Measurements from ENCODE around the gene SLC2A10. TPM values are rescaled to one million over a fixed set of nuclear protein-coding genes. Genes with fewer than 3 reads are reported as not detected.
"Not testable (repeated sequence)": the region's sequence is repeated elsewhere in the genome, so short reads cannot be mapped to it uniquely, and the experiment has no call there.

SLC2A10 gene
- total RNA-seq (2014; rRNA removed; shearing (Covaris generic)) = 27.6 and 28.5 TPM in 2 replicates

DNA sequence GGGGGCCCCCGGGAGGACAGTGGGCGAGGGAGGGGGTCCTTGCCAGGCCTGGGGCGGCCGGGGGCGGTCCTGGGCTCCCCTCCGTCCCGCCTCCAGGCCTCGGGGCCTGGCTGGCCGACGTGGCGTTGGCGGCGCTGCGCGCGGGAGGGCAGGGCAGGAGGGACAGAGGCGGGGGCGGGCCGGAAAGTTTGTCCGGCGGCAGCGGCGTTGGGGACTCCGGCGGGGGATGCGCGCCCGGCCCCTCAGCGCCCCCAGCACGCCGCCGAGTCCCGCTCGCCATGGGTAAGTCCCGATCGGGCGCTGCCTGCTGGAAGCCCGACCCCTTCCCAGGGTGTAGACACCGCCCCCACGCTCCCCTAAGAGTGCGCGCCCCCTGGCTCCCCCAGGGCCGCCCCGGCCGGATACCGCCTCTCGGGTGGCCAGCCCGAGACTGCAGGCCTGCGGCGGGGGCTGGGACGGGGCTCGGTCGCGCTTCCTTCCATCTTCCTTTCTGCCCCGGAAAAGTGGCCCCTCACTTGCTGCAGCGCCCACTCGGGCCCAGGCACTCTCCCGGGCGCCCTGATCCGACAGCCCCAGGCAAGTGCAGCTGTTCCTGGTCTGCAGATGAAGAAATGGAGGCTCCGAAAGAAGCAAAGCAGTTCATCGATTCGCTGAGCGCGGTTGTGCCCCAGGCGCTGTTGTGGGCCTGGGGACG lies at the start of gene SLC2A10:
Gene SLC2A10 (plus strand): TSS at position 191 of the 694 bp plus-strand sequence. CDS start 88 bp downstream, at position 279.
- DNase-seq (ENCODE audit: low read depth) = peak; percentile 58

DNA sequence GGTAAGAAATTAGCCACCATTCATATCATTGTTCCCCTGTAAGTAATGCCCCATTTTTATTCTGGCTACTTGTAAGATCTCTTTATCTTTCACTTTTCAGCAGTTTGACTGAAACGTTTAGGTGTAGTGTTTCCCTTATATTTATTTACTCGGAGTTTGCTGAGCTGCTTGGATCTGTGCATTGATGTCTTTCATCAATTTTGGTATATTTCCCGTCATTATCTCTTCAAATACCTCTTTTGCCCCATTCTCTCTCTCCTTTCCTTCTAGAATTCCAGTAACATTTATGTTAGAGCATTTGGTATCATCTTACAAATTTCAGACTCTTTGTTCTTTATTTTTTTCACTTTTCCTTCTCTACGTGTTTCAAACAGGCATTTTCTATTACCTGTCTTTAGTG lies 49.0 kb upstream of the SLC2A10 start:
- no peak for DNase-seq (ENCODE audit: low read depth)

GRCh38 chr20:46661659-46662058 lies 47.8 kb upstream of the SLC2A10 start:
- no peak for DNase-seq (ENCODE audit: low read depth)

GRCh38 chr20:46663531-46663930 lies 45.9 kb upstream of the SLC2A10 start:
- DNase-seq (ENCODE audit: low read depth) = no peak

DNA sequence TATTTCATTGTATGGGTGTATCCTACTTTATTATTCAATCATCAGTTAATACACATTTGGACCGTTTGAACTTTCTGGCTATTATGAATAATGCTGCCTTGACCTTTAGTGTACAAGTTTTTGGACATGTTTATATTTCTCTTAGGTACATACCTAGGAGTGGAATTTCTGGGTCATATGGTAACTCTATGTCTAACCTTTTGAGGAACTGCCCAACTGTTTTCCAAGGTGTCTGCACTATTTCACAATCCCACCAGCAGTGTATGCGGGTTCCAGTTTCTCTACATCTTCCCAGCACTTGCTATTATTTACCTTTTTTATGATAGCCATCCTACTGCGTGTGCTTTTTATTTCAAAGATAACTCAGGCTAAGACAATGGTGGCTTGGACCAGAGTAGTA lies 43.8 kb upstream of the SLC2A10 start:
- no peak for DNase-seq (ENCODE audit: low read depth)

DNA sequence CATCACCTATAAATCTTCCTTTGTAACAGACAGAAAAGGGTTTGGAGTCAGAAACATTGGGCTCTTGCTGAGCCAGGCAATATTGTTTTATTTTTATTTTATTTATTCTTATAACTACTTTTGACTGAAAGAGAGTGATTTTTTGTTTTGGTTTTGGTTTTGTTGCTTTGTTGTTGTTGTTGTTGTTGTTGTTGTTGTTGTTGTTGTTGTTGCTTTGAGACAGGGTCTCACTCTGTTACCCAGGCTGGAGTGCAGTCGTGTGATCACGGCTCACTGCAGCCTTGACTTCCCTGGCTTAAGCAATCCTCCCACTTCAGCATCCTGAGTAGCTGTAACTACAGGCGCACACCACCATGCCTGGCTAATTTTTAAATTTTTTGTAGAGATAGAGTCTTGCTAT lies 43.1 kb upstream of the SLC2A10 start:
- DNase-seq (ENCODE audit: low read depth) = no peak

GRCh38 chr20:46666818-46667515 lies 42.5 kb upstream of the SLC2A10 start:
- no peak for DNase-seq (ENCODE audit: low read depth)

DNA sequence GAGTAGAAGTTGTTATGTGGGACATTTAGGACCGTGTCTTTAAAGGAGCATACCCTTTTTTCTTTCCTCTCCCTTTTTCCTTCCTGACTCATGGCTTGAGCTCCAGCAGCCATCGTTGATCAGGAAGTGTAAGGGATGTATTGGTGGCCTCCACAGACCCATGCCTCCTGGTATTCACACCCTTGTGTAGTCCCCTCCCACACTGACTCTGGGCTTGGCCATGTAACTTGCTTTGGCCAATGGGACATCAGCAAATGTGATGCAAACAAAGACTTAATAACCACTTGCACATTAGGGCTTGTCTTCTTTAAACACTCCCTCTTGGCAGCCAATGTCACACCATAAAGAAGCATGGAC lies 39.2 kb upstream of the SLC2A10 start:
- no peak for DNase-seq (ENCODE audit: low read depth)

GRCh38 chr20:46670585-46671584 lies 38.6 kb upstream of the SLC2A10 start:
- DNase-seq (ENCODE audit: low read depth) = no peak

- no peak for DNase-seq (ENCODE audit: low read depth)
Measured at GRCh38 chr20:46671866-46672542, 37.4 kb upstream of the SLC2A10 start.

GRCh38 chr20:46672543-46673148 lies 36.8 kb upstream of the SLC2A10 start:
- DNase-seq (ENCODE audit: low read depth) = no peak

DNA sequence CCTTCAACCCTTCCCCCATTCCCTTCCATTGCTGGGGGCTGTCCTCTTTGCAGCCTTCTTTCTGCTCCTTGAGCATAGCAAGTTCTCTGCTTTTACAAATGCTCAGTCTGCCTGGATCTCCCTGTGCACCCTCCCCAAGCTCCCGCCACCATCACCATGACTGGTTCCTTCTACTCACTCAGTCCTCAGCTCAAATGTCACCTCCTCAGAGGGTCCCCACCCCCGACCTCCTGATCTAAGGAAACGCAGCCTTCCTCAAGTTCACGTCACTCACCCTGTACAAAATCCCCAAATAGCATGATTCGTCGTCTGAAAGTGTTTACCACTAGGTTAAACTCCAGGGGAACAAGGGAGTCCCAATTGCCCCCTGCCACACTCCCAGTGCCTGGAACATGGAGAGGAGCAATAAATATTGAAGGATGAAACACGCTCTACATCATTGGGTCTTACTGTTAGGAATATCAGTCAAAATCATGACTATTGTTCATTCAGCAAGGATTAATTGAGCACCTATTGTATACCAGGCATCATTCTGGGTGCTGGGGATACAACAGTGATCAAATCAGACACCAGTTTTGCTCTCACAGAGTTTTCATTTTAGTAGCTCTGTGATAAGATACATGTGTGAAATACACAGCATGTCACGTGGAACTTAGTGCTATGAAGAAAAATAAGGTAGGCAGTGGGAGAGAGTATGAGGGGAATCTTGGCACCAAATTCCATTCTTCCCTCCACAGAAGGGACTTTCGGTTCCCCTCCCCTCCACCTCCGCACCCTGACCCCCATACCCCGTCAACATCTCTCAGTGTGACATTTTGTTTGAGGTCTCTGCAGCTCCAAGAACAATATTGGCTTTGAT lies 35.8 kb upstream of the SLC2A10 start:
- DNase-seq (ENCODE audit: low read depth) = no peak

GRCh38 chr20:46674253-46675083 lies 35.0 kb upstream of the SLC2A10 start:
- no peak for DNase-seq (ENCODE audit: low read depth)

GRCh38 chr20:46676649-46677316 lies 32.7 kb upstream of the SLC2A10 start:
- DNase-seq (ENCODE audit: low read depth) = not testable (repeated sequence)

- no peak for DNase-seq (ENCODE audit: low read depth)
Measured at GRCh38 chr20:46677608-46678007, 31.8 kb upstream of the SLC2A10 start.

DNA sequence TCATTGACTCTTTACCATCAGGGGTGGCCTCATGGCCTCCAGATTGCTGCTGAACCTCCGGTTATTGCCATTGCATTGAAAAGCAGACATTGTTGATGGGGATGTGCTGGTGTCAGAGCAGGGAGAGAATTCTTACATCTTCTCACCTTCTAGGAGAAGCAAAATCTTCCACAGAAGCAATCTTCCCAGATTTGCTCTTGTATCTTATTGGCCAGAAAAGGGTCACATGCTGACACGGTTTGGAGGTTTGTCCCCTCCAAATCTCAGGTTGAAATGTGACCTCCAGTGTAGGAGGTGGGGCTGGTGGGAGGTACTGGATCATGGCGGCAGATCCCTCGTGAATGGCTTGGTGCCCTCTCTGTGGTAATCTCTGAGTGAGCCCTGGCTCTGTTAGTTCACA lies 30.9 kb upstream of the SLC2A10 start:
- no peak for DNase-seq (ENCODE audit: low read depth)

GRCh38 chr20:46680684-46681031 lies 28.8 kb upstream of the SLC2A10 start:
- DNase-seq (ENCODE audit: low read depth) = no peak

DNA sequence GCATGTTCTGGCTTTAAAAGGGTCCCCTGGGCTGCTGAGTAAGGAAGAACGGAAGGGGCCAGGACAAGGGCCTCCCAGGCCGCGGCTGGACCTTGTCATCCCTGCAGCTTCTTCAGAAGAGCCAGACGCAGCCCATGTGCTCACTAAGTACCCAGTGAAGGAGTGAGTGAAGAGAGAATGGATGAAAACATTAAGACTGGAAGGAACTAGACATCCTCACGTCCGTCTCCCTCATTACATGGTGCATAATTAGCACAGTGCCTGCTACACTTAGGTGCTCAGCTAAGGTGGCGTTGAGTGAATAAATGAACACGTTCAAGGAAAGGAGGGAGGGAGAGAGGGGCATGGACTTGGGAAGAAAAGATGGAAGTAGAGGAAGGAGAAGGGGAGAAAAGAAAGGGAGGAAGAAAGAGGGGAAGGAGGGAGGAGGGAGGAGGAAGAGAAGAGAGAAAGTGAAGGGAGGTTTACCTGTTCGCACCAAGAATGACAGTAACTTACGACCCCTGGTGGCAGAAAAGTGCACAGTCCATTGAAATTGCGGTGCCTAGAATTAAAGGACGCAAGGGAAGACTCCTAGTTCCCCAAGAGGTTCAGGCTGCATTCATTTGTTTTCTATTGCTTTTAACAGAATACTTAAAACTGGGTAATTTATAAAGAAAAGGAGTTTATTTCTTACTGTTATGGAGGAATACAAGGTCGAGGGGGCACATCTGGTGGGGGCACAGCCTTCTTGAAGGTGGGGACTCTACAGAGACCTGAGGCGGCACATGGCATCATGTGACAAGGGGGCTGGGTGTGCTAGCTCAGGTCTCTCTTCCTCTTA lies 28.2 kb upstream of the SLC2A10 start:
- DNase-seq (ENCODE audit: low read depth) = peak; percentile 58
